DND-41 (cell line): ENCODE measurements around the gene DENND6B.

Source experiments
- CTCF ChIP-seq: IDR thresholded peaks from 2 replicates; pipeline ENCODE4 v1.5.1; 2012; ENCODE audit warnings: borderline replicate concordance, low read length, moderate library complexity, mild to moderate bottlenecking; ENCODE audit not compliant: poor library complexity, severe bottlenecking; ENCODE audit errors: extremely low read depth
- EZH2 ChIP-seq: IDR thresholded peaks from 3 replicates; pipeline ENCODE4 v1.6.1; 2012; ENCODE audit warnings: borderline replicate concordance, low read depth, mild to moderate bottlenecking, moderate library complexity, low read length, inconsistent platforms; ENCODE audit not compliant: severe bottlenecking

GRCh38 chr22:50301581-50301991 lies 25.2 kb downstream of the DENND6B start:
- TF ChIP-seq CTCF: no peak
- TF ChIP-seq EZH2: no peak
